ENCODE results near the gene PPP3CA.

GRCh38 chr4:101037938-101038413 is 309.4 kb downstream of the PPP3CA start:
- TF ChIP-seq CTCF (IDR thresholded peaks at IDR 0.05), result no peak
- TF ChIP-seq EZH2 (IDR thresholded peaks at IDR 0.05), result no peak

Measured in neural progenitor cell (in vitro differentiated cells).